Measurements from ENCODE around the gene SPSB1. TPM values are rescaled to one million over a fixed set of nuclear protein-coding genes. Genes with fewer than 3 reads are reported as not detected.

The SPSB1 gene
- total RNA-seq, 1 donor from 2014 or later: 1.3 TPM

- H3K27ac Mint-ChIP-seq (ENCODE audit: unreplicated experiment): no peak overlapping the region
- no peaks in the 10 kb centered on the region for H3K4me1 Mint-ChIP-seq
- no peak overlapping the region for H3K4me3 Mint-ChIP-seq
- TF ChIP-seq CTCF (conservative IDR thresholded peaks at IDR 0.05): no peak
- DNase-seq (ENCODE audit: low read depth, low spot score): no peak
- H3K9me3 Mint-ChIP-seq: peaks cover 4% of the 10 kb centered on the region
- no peaks in the 10 kb centered on the region for H3K27me3 Mint-ChIP-seq (ENCODE audit: low read depth)
- peaks cover 4% of the 10 kb centered on the region for H3K36me3 Mint-ChIP-seq (ENCODE audit: low read depth)
Observed at GRCh38 chr1:9356829-9357466, 64.3 kb downstream of the SPSB1 start.

- peaks cover 4% of the 10 kb centered on the region for H3K36me3 Mint-ChIP-seq (ENCODE audit: low read depth)
- DNase-seq (ENCODE audit: low read depth, low spot score): no peak
- H3K27me3 Mint-ChIP-seq (ENCODE audit: low read depth): no peaks in the 10 kb centered on the region
- H3K9me3 Mint-ChIP-seq: peaks cover 4% of the 10 kb centered on the region
- H3K27ac Mint-ChIP-seq (ENCODE audit: unreplicated experiment): no peak overlapping the region
- no peak for TF ChIP-seq CTCF (conservative IDR thresholded peaks at IDR 0.05)
- H3K4me1 Mint-ChIP-seq: no peaks in the 10 kb centered on the region
- no peak overlapping the region for H3K4me3 Mint-ChIP-seq
Observed at GRCh38 chr1:9357958-9358357, 65.3 kb downstream of the SPSB1 start.

- H3K27me3 Mint-ChIP-seq (ENCODE audit: low read depth): no peaks in the 10 kb centered on the region
- H3K4me1 Mint-ChIP-seq: no peaks in the 10 kb centered on the region
- H3K36me3 Mint-ChIP-seq (ENCODE audit: low read depth): peaks cover 4% of the 10 kb centered on the region
- H3K27ac Mint-ChIP-seq (ENCODE audit: unreplicated experiment): no peak overlapping the region
- no peak for TF ChIP-seq CTCF (conservative IDR thresholded peaks at IDR 0.05)
- DNase-seq (ENCODE audit: low read depth, low spot score): no peak
- H3K4me3 Mint-ChIP-seq: no peak overlapping the region
- H3K9me3 Mint-ChIP-seq: peaks cover 4% of the 10 kb centered on the region
Observed at GRCh38 chr1:9360371-9361064, 67.8 kb downstream of the SPSB1 start.

- H3K4me3 Mint-ChIP-seq: no peak overlapping the region
- no peak for TF ChIP-seq CTCF (conservative IDR thresholded peaks at IDR 0.05)
Observed at GRCh38 chr1:9361630-9362260, 69.1 kb downstream of the SPSB1 start.

GRCh38 chr1:9362488-9362887 is 69.8 kb downstream of the SPSB1 start:
- no peaks in the 10 kb centered on the region for H3K27me3 Mint-ChIP-seq (ENCODE audit: low read depth)
- H3K4me3 Mint-ChIP-seq: no peak overlapping the region
- no peak for TF ChIP-seq CTCF (conservative IDR thresholded peaks at IDR 0.05)
- H3K27ac Mint-ChIP-seq (ENCODE audit: unreplicated experiment): no peak overlapping the region
- H3K4me1 Mint-ChIP-seq: no peaks in the 10 kb centered on the region
- no peak for DNase-seq (ENCODE audit: low read depth, low spot score)
- no peaks in the 10 kb centered on the region for H3K9me3 Mint-ChIP-seq
- no peaks in the 10 kb centered on the region for H3K36me3 Mint-ChIP-seq (ENCODE audit: low read depth)

More at GRCh38 chr1:9361630-9362260, 69.1 kb downstream of the SPSB1 start:
- no peak for DNase-seq (ENCODE audit: low read depth, low spot score)
- peaks cover 1% of the 10 kb centered on the region for H3K36me3 Mint-ChIP-seq (ENCODE audit: low read depth)
- peaks cover 1% of the 10 kb centered on the region for H3K9me3 Mint-ChIP-seq
- H3K27ac Mint-ChIP-seq (ENCODE audit: unreplicated experiment): no peak overlapping the region
- no peaks in the 10 kb centered on the region for H3K27me3 Mint-ChIP-seq (ENCODE audit: low read depth)
- no peaks in the 10 kb centered on the region for H3K4me1 Mint-ChIP-seq
